OCI-LY7 (cell line): ENCODE measurements around the gene RAPGEF3.

Experiments
- CTCF ChIP-seq: fragments of 200-600 bp; sonication (generic); conservative IDR thresholded peaks from 2 replicates; pipeline ENCODE4 v1.5.1; 2014; ENCODE audit warnings: mild to moderate bottlenecking, antibody characterized with exemption, low read length, moderate library complexity, mixed read lengths
- EZH2phosphoT487 ChIP-seq: fragments of 200-600 bp; sonication (generic); IDR thresholded peaks from 2 replicates; pipeline ENCODE4 v1.6.1; 2018; ENCODE audit warnings: low read depth, borderline replicate concordance, mild to moderate bottlenecking, mixed run types, antibody characterized with exemption, low read length, moderate library complexity, mixed read lengths

GRCh38 chr12:47766502-47767215 lies 8.0 kb upstream of the RAPGEF3 start:
- TF ChIP-seq CTCF: no peak
- TF ChIP-seq EZH2phosphoT487: no peak
